SK-N-SH treated with all-trans-retinoic acid at 6 μM for 48 hours (cell line): ENCODE data around the gene RSL24D1.

Experiments used
- ATAC-seq: fragments of 200-7000 bp; cut with Tn5 transposase; 3 replicates; pipeline ENCODE4 v1.9.1; 2020; ENCODE audit warnings: mild to moderate bottlenecking, moderate library complexity
- ARNTL ChIP-seq: fragments of 450-650 bp; formaldehyde crosslinking; IDR thresholded peaks from 2 replicates; pipeline ENCODE4 v1.5.0; 2020; ENCODE audit warnings: low read depth, mild to moderate bottlenecking, moderate library complexity, borderline replicate concordance
- BACH2 ChIP-seq: fragments of 250-450 bp; sonication (Bioruptor Pico); IDR thresholded peaks from 2 replicates; pipeline ENCODE4 v1.9.0; 2021; ENCODE audit warnings: mild to moderate bottlenecking, borderline replicate concordance
- CREB5 ChIP-seq: fragments of 250-450 bp; sonication (Bioruptor Pico); IDR thresholded peaks from 2 replicates; pipeline ENCODE4 v1.5.1; 2020; ENCODE audit warnings: low read depth, mild to moderate bottlenecking, moderate library complexity
- CSDC2 ChIP-seq: fragments of 250-450 bp; sonication (Bioruptor Pico); IDR thresholded peaks from 2 replicates; pipeline ENCODE4 v1.5.0; 2020; ENCODE audit warnings: mild to moderate bottlenecking, moderate library complexity
- CSRNP3 ChIP-seq: fragments of 250-450 bp; sonication (Bioruptor Pico); IDR thresholded peaks from 2 replicates; pipeline ENCODE4 v1.5.1; 2021; ENCODE audit warnings: mild to moderate bottlenecking, moderate library complexity
- ESRRG ChIP-seq: fragments of 250-450 bp; sonication (Bioruptor Pico); IDR thresholded peaks from 2 replicates; pipeline ENCODE4 v1.6.1; 2021; ENCODE audit warnings: mild to moderate bottlenecking
- GLIS3 ChIP-seq: fragments of 250-450 bp; sonication (Bioruptor Pico); IDR thresholded peaks from 2 replicates; pipeline ENCODE4 v1.5.0; 2020; ENCODE audit warnings: mild to moderate bottlenecking, moderate library complexity
- ISL1 ChIP-seq: fragments of 250-450 bp; sonication (Bioruptor Pico); IDR thresholded peaks from 2 replicates; pipeline ENCODE4 v2.1.2; 2022; ENCODE audit warnings: mild to moderate bottlenecking, moderate library complexity
- OSR1 ChIP-seq: fragments of 250-450 bp; sonication (Bioruptor Pico); IDR thresholded peaks from 2 replicates; pipeline ENCODE4 v1.8.0; 2022; ENCODE audit warnings: moderate library complexity, mild to moderate bottlenecking, inconsistent platforms
- POU6F1 ChIP-seq: fragments of 250-450 bp; sonication (Bioruptor Pico); IDR thresholded peaks from 2 replicates; pipeline ENCODE4 v1.8.0; 2021; ENCODE audit warnings: low read depth, mild to moderate bottlenecking, moderate library complexity, borderline replicate concordance
- PPARA ChIP-seq: fragments of 250-450 bp; sonication (Bioruptor Pico); IDR thresholded peaks from 2 replicates; pipeline ENCODE4 v1.5.0; 2020; ENCODE audit warnings: mild to moderate bottlenecking, borderline replicate concordance
- RARB ChIP-seq: fragments of 250-450 bp; sonication (Bioruptor Pico); IDR thresholded peaks from 2 replicates; pipeline ENCODE4 v1.8.0; 2021; ENCODE audit warnings: mild to moderate bottlenecking, moderate library complexity
- SNAI2 ChIP-seq: fragments of 250-450 bp; sonication (Bioruptor Pico); IDR thresholded peaks from 2 replicates; pipeline ENCODE4 v1.5.0; 2020; ENCODE audit warnings: mild to moderate bottlenecking, moderate library complexity
- TCF4 ChIP-seq: fragments of 250-450 bp; sonication (Bioruptor Pico); IDR thresholded peaks from 2 replicates; pipeline ENCODE4 v1.8.0; 2021; ENCODE audit warnings: mild to moderate bottlenecking, moderate library complexity, borderline replicate concordance
- TOX ChIP-seq: fragments of 250-450 bp; sonication (Bioruptor Pico); IDR thresholded peaks from 2 replicates; pipeline ENCODE4 v1.8.0; 2021; ENCODE audit warnings: mild to moderate bottlenecking, moderate library complexity, borderline replicate concordance
- TSHZ2 ChIP-seq: fragments of 250-450 bp; sonication (Bioruptor Pico); IDR thresholded peaks from 2 replicates; pipeline ENCODE4 v1.5.0; 2020; ENCODE audit warnings: mild to moderate bottlenecking, moderate library complexity
- ZC3H10 ChIP-seq: fragments of 250-450 bp; sonication (Bioruptor Pico); IDR thresholded peaks from 2 replicates; pipeline ENCODE4 v1.5.1; 2021; ENCODE audit warnings: mild to moderate bottlenecking, moderate library complexity
- ZFP3 ChIP-seq: fragments of 250-450 bp; sonication (Bioruptor Pico); IDR thresholded peaks from 2 replicates; pipeline ENCODE4 v1.5.0; 2020; ENCODE audit warnings: mild to moderate bottlenecking, moderate library complexity
- ZFP30 ChIP-seq: fragments of 450-650 bp; formaldehyde crosslinking; IDR thresholded peaks from 2 replicates; pipeline ENCODE4 v1.5.0; 2022; ENCODE audit warnings: mild to moderate bottlenecking, moderate library complexity
- ZNF565 ChIP-seq: fragments of 450-650 bp; formaldehyde crosslinking; conservative IDR thresholded peaks from 2 replicates; pipeline ENCODE4 v1.5.0; 2020; ENCODE audit warnings: low read depth, mild to moderate bottlenecking, moderate library complexity
- ZNF8 ChIP-seq: fragments of 450-650 bp; formaldehyde crosslinking; IDR thresholded peaks from 2 replicates; pipeline ENCODE4 v1.5.0; 2020; ENCODE audit warnings: mild to moderate bottlenecking, moderate library complexity

The RSL24D1 gene

GRCh38 chr15:55234800-55235104 is 38.0 kb upstream of the RSL24D1 start:
- TF ChIP-seq ZNF565 (CRISPR knock-in tag) (no peak), OSR1 (CRISPR knock-in tag) (no peak), GLIS3 (CRISPR knock-in tag) (no peak), PPARA (CRISPR knock-in tag) (no peak), CSRNP3 (CRISPR knock-in tag) (no peak), ZFP30 (CRISPR knock-in tag) (no peak), SNAI2 (CRISPR knock-in tag) (no peak), POU6F1 (CRISPR knock-in tag) (no peak)
- ATAC-seq = no peak

- no peak for TF ChIP-seq ESRRG (CRISPR knock-in tag)
- no peak for TF ChIP-seq ZFP3 (CRISPR knock-in tag)
- TF ChIP-seq BACH2 = no peak
- no peak for TF ChIP-seq POU6F1 (CRISPR knock-in tag)
- no peak for TF ChIP-seq GLIS3 (CRISPR knock-in tag)
- no peak for TF ChIP-seq ZC3H10 (CRISPR knock-in tag)
- no peak for TF ChIP-seq OSR1 (CRISPR knock-in tag)
- no peak for TF ChIP-seq RARB
- TF ChIP-seq CSDC2 = no peak
- TF ChIP-seq ISL1 = no peak
- TF ChIP-seq ZNF565 (CRISPR knock-in tag) = no peak
- TF ChIP-seq PPARA (CRISPR knock-in tag) = no peak
- TF ChIP-seq ARNTL (CRISPR knock-in tag) = no peak
- TF ChIP-seq CSRNP3 (CRISPR knock-in tag) = no peak
- TF ChIP-seq SNAI2 (CRISPR knock-in tag) = no peak
- no peak for ATAC-seq
These were observed 37.5 kb upstream of the RSL24D1 start for GRCh38 chr15:55234104-55234799.

GRCh38 chr15:55231455-55231854 is 34.7 kb upstream of the RSL24D1 start:
- TF ChIP-seq ARNTL (CRISPR knock-in tag) (no peak), ZC3H10 (CRISPR knock-in tag) (no peak), RARB (no peak), ZNF8 (no peak), TOX (no peak), CREB5 (CRISPR knock-in tag) (no peak), TCF4 (CRISPR knock-in tag) (no peak), CSDC2 (no peak), GLIS3 (CRISPR knock-in tag) (no peak), ZFP30 (CRISPR knock-in tag) (no peak), OSR1 (CRISPR knock-in tag) (no peak), ESRRG (CRISPR knock-in tag) (no peak), ZFP3 (CRISPR knock-in tag) (no peak), ZNF565 (CRISPR knock-in tag) (no peak), SNAI2 (CRISPR knock-in tag) (no peak), TSHZ2 (CRISPR knock-in tag) (no peak)
- ATAC-seq = no peak
